ENCODE measurements around the gene UBE2S. TPM values are rescaled to one million over a fixed set of nuclear protein-coding genes. Genes with fewer than 3 reads are reported as not detected.
"Not testable (repeated sequence)": the region's sequence is repeated elsewhere in the genome, so short reads cannot be mapped to it uniquely, and the experiment has no call there.

Gene UBE2S
- total and polyA plus RNA-seq, 2 donors (not counting 1 experiment from before 2014, with no cell fraction given), result 20.6 to 72.7 TPM

DNA sequence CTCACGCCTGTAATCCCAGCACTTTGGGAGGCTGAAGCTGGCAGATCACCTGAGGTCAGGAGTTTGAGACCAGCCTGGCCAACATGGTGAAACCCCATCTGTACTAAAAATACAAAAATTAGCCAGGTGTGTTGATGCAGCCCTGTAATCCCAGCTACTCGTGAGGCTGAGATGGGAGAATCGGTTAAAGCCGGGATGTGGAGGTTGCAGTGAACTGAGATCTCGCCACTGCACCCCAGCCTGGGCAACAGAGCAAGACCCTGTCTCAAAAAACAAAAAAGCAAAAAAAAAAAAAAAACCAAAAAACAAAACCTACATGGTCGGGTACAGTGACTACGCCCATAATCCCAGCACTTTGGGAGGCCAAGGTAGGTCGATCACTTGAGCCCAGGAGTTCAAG is 1.6 kb upstream of the UBE2S start:
- DNase-seq; H2AFZ ChIP-seq (ENCODE audit: insufficient read depth, low read depth, low read length, poor library complexity, severe bottlenecking); H3K9ac ChIP-seq (ENCODE audit: low read length); H3K27ac ChIP-seq (ENCODE audit: low read length in 2 of 2); ATAC-seq (ENCODE audit: low read depth); H4K20me1 ChIP-seq (ENCODE audit: control insufficient read depth, insufficient read depth, low read length, poor library complexity, severe bottlenecking); H3K4me3 ChIP-seq (ENCODE audit: control extremely low read depth in 1 of 5, extremely low read depth in 1 of 5, insufficient read depth in 1 of 5, low read depth in 2 of 5, low read length in 4 of 5); H3K9me3 Mint-ChIP-seq (ENCODE audit: insufficient read depth); H3K27me3 ChIP-seq (replicated peaks in 1 of 4; ENCODE audit: control extremely low read depth in 1 of 4, control insufficient read depth in 3 of 4, insufficient read depth in 4 of 4, low read length in 3 of 4); H3K27me3 Mint-ChIP-seq; H3K4me2 ChIP-seq (replicated peaks; ENCODE audit: low read depth, low read length, poor library complexity, severe bottlenecking): not testable (repeated sequence)
- Histone ChIP-seq H3K4me1 (ENCODE audit: control insufficient read depth in 2 of 2, insufficient read depth in 2 of 2, low read length in 2 of 2) (peaks cover 11 to 25% of the 10 kb centered on the region in 2 donors), H3K9me3 (ENCODE audit: control extremely low read depth in 1 of 3, control insufficient read depth in 2 of 3, insufficient read depth in 1 of 3, low read length in 2 of 3) (peaks cover 0 to 20% (median 3%) of the 10 kb centered on the region in 3 donors), H3K79me2 (ENCODE audit: control insufficient read depth, insufficient read depth, low read length) (peaks cover 21% of the 10 kb centered on the region), H3K36me3 (replicated peaks in 1 of 2; ENCODE audit: control extremely low read depth in 1 of 2, control insufficient read depth in 1 of 2, extremely low read depth in 1 of 2, insufficient read depth in 2 of 2, low read length in 1 of 2) (peaks cover 0 to 18% of the 10 kb centered on the region in 2 experiments)
- Mint-ChIP-seq H3K4me1 (peaks cover 32% of the 10 kb centered on the region), H3K4me3 (peak overlapping the region; percentile 98), H3K27ac (peak overlapping the region; percentile 99)
- intact Hi-C loops (cut with micrococcal nuclease), result loop anchor here (2.0 to 5.0 kb wide), 5 partner anchors 53 to 233 kb away; partner anchors contain the start of genes C19orf85, FIZ1, ISOC2 and ZNF580
- WGBS (ENCODE audit: insufficient coverage), result 95% methylated on average over 6 of the region's 8 CpGs
- CTCF ChIA-PET, result interaction anchor here (0.8 to 1.9 kb wide), 5 partner anchors 10 to 268 kb away, joined by 3 to 6 read pairs (median 5); no protein-coding TSS in a partner anchor
- POLR2A ChIA-PET, result interaction anchor here (0.6 to 1.3 kb wide), 4 partner anchors 52 to 275 kb away, joined by 3 to 7 read pairs (median 4); partner anchors contain the start of genes ISOC2 and ZNF784

DNA sequence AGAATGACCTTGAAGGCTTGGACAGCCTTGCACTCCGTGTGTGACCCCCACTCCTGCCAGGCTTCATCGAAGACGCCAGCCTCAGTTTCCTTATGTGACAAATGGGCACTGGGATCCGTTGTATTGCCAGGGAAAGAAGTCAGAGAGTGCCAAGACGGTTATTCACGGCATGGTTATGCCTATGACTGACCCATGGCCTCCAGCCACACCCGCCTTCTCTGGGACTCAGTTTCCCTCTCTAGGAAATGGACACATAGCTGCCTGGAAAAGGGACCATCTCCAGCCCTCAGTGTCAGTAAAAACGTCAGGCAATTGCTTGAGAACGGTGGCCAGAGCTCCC is 915 bp upstream of the UBE2S start:
- Histone ChIP-seq H3K4me3 (ENCODE audit: control extremely low read depth in 1 of 5, extremely low read depth in 1 of 5, insufficient read depth in 1 of 5, low read depth in 2 of 5, low read length in 4 of 5) (peak overlapping the region; percentile 55 to 74 (median 69)), H3K4me1 (ENCODE audit: control insufficient read depth in 2 of 2, insufficient read depth in 2 of 2, low read length in 2 of 2) (peaks cover 11 to 25% of the 10 kb centered on the region in 2 donors), H4K20me1 (ENCODE audit: control insufficient read depth, insufficient read depth, low read length, poor library complexity, severe bottlenecking) (peaks cover 5% of the 10 kb centered on the region), H3K27ac (ENCODE audit: low read length in 2 of 2) (peak overlapping the region; percentile 99 to 100), H3K36me3 (replicated peaks in 1 of 2; ENCODE audit: control extremely low read depth in 1 of 2, control insufficient read depth in 1 of 2, extremely low read depth in 1 of 2, insufficient read depth in 2 of 2, low read length in 1 of 2) (peaks cover 0 to 24% of the 10 kb centered on the region in 2 experiments), H3K27me3 (replicated peaks in 1 of 4; ENCODE audit: control extremely low read depth in 1 of 4, control insufficient read depth in 3 of 4, insufficient read depth in 4 of 4, low read length in 3 of 4) (no peaks in the 10 kb centered on the region), H2AFZ (ENCODE audit: insufficient read depth, low read depth, low read length, poor library complexity, severe bottlenecking) (peak overlapping the region; percentile 85), H3K79me2 (ENCODE audit: control insufficient read depth, insufficient read depth, low read length) (peaks cover 22% of the 10 kb centered on the region), H3K4me2 (replicated peaks; ENCODE audit: low read depth, low read length, poor library complexity, severe bottlenecking) (peak overlapping the region; percentile 76), H3K9me3 (ENCODE audit: control extremely low read depth in 1 of 3, control insufficient read depth in 2 of 3, insufficient read depth in 1 of 3, low read length in 2 of 3) (peaks cover 0 to 20% (median 3%) of the 10 kb centered on the region in 3 donors), H3K9ac (ENCODE audit: low read length) (peak overlapping the region; percentile 66)
- TF ChIP-seq, protein P1, sequence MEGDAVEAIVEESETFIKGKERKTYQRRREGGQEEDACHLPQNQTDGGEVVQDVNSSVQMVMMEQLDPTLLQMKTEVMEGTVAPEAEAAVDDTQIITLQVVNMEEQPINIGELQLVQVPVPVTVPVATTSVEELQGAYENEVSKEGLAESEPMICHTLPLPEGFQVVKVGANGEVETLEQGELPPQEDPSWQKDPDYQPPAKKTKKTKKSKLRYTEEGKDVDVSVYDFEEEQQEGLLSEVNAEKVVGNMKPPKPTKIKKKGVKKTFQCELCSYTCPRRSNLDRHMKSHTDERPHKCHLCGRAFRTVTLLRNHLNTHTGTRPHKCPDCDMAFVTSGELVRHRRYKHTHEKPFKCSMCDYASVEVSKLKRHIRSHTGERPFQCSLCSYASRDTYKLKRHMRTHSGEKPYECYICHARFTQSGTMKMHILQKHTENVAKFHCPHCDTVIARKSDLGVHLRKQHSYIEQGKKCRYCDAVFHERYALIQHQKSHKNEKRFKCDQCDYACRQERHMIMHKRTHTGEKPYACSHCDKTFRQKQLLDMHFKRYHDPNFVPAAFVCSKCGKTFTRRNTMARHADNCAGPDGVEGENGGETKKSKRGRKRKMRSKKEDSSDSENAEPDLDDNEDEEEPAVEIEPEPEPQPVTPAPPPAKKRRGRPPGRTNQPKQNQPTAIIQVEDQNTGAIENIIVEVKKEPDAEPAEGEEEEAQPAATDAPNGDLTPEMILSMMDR (IDR thresholded peaks at IDR 0.05), result no peak
- H3K4me1 Mint-ChIP-seq, result peaks cover 32% of the 10 kb centered on the region
- H3K4me3 Mint-ChIP-seq, result peak overlapping the region; percentile 98
- H3K27me3 Mint-ChIP-seq, result no peaks in the 10 kb centered on the region
- WGBS (ENCODE audit: insufficient coverage), result 73% methylated on average over 9 of the region's 9 CpGs
- intact Hi-C loops (cut with micrococcal nuclease), result loop anchor here (1.0 to 5.0 kb wide), 9 partner anchors 23 to 234 kb away; partner anchors contain the start of genes C19orf85, FIZ1, HSPBP1 and ISOC2
- CTCF ChIA-PET, result interaction anchor here (0.6 to 1.9 kb wide), 6 partner anchors 10 to 267 kb away, joined by 3 to 6 read pairs (median 4); partner anchors contain the start of gene TMEM238
- peak overlapping the region; percentile 99 for H3K27ac Mint-ChIP-seq
- H3K9me3 Mint-ChIP-seq (ENCODE audit: insufficient read depth), result peaks cover 6% of the 10 kb centered on the region
- no peak for DNase-seq
- POLR2A ChIA-PET, result interaction anchor here (1.2 to 2.3 kb wide), 3 partner anchors 53 to 216 kb away, joined by 3 to 11 read pairs (median 3); partner anchors contain the start of genes ISOC2, PPP6R1 and ZNF784
- ATAC-seq (ENCODE audit: low read depth), result no peak
